Measurements from ENCODE around the gene FMOD. TPM values are rescaled to one million over a fixed set of nuclear protein-coding genes. Genes with fewer than 3 reads are reported as not detected.

FMOD gene
- polyA plus RNA-seq = 1 to 10 TPM; 1.7 to 4.4 TPM

DNA sequence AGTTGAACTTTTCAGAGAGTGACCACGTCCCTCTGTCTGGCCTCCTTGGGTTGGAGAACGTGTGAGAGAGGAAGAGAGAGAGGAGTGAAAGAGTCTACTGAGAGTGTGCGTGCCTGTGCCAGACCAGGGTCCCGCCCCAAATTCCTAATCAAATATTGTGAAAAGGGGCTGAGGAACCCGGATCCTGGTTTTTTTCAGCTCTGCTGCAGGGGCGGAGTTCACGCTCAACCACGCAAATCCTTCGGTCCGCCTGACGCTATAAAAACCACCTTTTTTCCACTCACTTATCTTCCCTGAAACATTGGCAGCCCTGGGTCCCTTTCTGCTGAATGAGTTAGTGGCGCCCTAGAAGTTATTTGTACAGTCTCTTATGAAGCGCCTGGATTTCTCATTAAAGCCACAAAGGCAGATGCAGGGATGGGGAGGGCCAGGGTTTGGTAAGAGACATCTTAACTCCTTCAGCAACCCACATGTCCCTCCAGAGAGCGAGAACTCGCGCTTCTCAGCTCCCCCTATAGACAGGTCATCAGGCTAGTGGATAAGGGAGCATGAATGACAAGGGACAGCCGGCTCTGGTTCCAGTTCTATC lies at the start of gene FMOD:
Gene FMOD (minus strand): TSS at position 86 of the 589 bp plus-strand sequence. CDS start 2,852 bp downstream, outside the sequence.
- Histone ChIP-seq H3K27me3 (ENCODE audit: control insufficient read depth in 1 of 2, insufficient read depth in 2 of 2, low read length in 2 of 2) (no peaks in the 10 kb centered on the region), H3K36me3 (ENCODE audit: control insufficient read depth in 2 of 2, insufficient read depth in 2 of 2, low read length in 1 of 2) (no peaks in the 10 kb centered on the region), H3K27ac (ENCODE audit: low read depth in 2 of 2, low read length in 1 of 2) (peak within 1 kb of the TSS; percentile 16 to 55), H3K9me3 (ENCODE audit: control insufficient read depth in 2 of 2, insufficient read depth in 1 of 2, low read depth in 1 of 2, low read length in 1 of 2) (peaks cover 0 to 3% of the 10 kb centered on the region in 2 donors), H3K4me1 (ENCODE audit: control insufficient read depth in 2 of 2, insufficient read depth in 2 of 2, low read length in 1 of 2) (no peaks in the 10 kb centered on the region), H3K4me3 (ENCODE audit: low read depth in 1 of 2, low read length in 2 of 2) (no peak within 1 kb of the TSS)
- WGBS, 2 donors = 10 to 12% methylated on average over 17 of the region's 17 CpGs

DNA sequence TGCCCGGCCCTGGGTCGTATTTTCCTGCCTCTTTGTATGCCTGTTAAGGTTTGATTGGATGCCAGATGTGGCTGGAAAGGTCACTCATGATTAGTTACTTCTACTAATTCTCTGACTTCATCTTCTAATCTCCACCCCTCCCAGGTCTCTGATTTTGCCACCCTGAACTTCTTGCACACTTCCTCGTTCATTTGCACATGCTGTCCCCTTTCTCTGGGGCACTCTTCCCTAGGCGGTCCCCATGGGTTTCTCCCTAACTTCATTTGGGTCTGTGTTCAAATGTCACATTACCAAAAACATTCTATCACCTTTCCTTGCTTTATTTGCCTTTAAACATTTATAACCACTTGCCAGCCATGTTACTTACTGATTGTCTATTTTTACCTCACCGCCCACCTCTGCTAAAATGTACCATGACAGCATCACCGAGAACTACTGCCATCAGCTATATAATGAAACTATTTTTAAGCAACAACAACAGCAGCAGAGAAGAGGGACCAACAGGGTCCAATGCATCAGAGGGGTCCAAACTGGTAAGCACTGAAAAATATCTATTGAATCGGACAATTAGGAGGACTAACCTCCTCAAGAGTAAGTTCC lies 45.8 kb upstream of the FMOD start:
- H3K36me3 ChIP-seq (ENCODE audit: control insufficient read depth in 2 of 2, insufficient read depth in 2 of 2, low read length in 1 of 2) = no peaks in the 10 kb centered on the region
- 74 to 80% methylated on average over 7 of the region's 7 CpGs for WGBS, 2 donors

GRCh38 chr1:203395751-203396150 lies 44.8 kb upstream of the FMOD start:
- Histone ChIP-seq H3K27me3 (ENCODE audit: control insufficient read depth in 1 of 2, insufficient read depth in 2 of 2, low read length in 2 of 2) (peaks cover 0 to 2% of the 10 kb centered on the region in 2 donors), H3K4me1 (ENCODE audit: control insufficient read depth in 2 of 2, insufficient read depth in 2 of 2, low read length in 1 of 2) (no peaks in the 10 kb centered on the region), H3K4me3 (ENCODE audit: low read depth in 1 of 2, low read length in 2 of 2) (no peak overlapping the region), H3K9me3 (ENCODE audit: control insufficient read depth in 2 of 2, insufficient read depth in 1 of 2, low read depth in 1 of 2, low read length in 1 of 2) (no peaks in the 10 kb centered on the region), H3K27ac (ENCODE audit: low read depth in 2 of 2, low read length in 1 of 2) (no peak overlapping the region), H3K36me3 (ENCODE audit: control insufficient read depth in 2 of 2, insufficient read depth in 2 of 2, low read length in 1 of 2) (no peaks in the 10 kb centered on the region)
- WGBS, 2 donors = 54 to 55% methylated on average over 6 of the region's 6 CpGs

More for the DNA sequence above, 45.8 kb upstream of the FMOD start:
- H3K9me3 ChIP-seq (ENCODE audit: control insufficient read depth in 2 of 2, insufficient read depth in 1 of 2, low read depth in 1 of 2, low read length in 1 of 2) = no peaks in the 10 kb centered on the region
- H3K4me1 ChIP-seq (ENCODE audit: control insufficient read depth in 2 of 2, insufficient read depth in 2 of 2, low read length in 1 of 2) = no peaks in the 10 kb centered on the region
- H3K27me3 ChIP-seq (ENCODE audit: control insufficient read depth in 1 of 2, insufficient read depth in 2 of 2, low read length in 2 of 2) = peaks cover 0 to 2% of the 10 kb centered on the region in 2 donors
- H3K27ac ChIP-seq (ENCODE audit: low read depth in 2 of 2, low read length in 1 of 2) = no peak overlapping the region
- no peak overlapping the region for H3K4me3 ChIP-seq (ENCODE audit: low read depth in 1 of 2, low read length in 2 of 2)

- 76 to 78% methylated on average over 2 of the region's 2 CpGs for WGBS, 2 donors
- Histone ChIP-seq H3K27me3 (ENCODE audit: control insufficient read depth in 1 of 2, insufficient read depth in 2 of 2, low read length in 2 of 2) (peaks cover 0 to 4% of the 10 kb centered on the region in 2 donors), H3K27ac (ENCODE audit: low read depth in 2 of 2, low read length in 1 of 2) (no peak overlapping the region), H3K36me3 (ENCODE audit: control insufficient read depth in 2 of 2, insufficient read depth in 2 of 2, low read length in 1 of 2) (no peaks in the 10 kb centered on the region), H3K4me1 (ENCODE audit: control insufficient read depth in 2 of 2, insufficient read depth in 2 of 2, low read length in 1 of 2) (no peaks in the 10 kb centered on the region), H3K9me3 (ENCODE audit: control insufficient read depth in 2 of 2, insufficient read depth in 1 of 2, low read depth in 1 of 2, low read length in 1 of 2) (no peaks in the 10 kb centered on the region), H3K4me3 (ENCODE audit: low read depth in 1 of 2, low read length in 2 of 2) (no peak overlapping the region)
These were observed 39.4 kb upstream of the FMOD start for GRCh38 chr1:203390298-203390697.

GRCh38 chr1:203388683-203389082 lies 37.8 kb upstream of the FMOD start:
- Histone ChIP-seq H3K27ac (ENCODE audit: low read depth in 2 of 2, low read length in 1 of 2) (no peak overlapping the region), H3K27me3 (ENCODE audit: control insufficient read depth in 1 of 2, insufficient read depth in 2 of 2, low read length in 2 of 2) (peaks cover 0 to 2% of the 10 kb centered on the region in 2 donors), H3K4me1 (ENCODE audit: control insufficient read depth in 2 of 2, insufficient read depth in 2 of 2, low read length in 1 of 2) (no peaks in the 10 kb centered on the region), H3K9me3 (ENCODE audit: control insufficient read depth in 2 of 2, insufficient read depth in 1 of 2, low read depth in 1 of 2, low read length in 1 of 2) (no peaks in the 10 kb centered on the region), H3K36me3 (ENCODE audit: control insufficient read depth in 2 of 2, insufficient read depth in 2 of 2, low read length in 1 of 2) (no peaks in the 10 kb centered on the region), H3K4me3 (ENCODE audit: low read depth in 1 of 2, low read length in 2 of 2) (no peak overlapping the region)
- WGBS, 2 donors = 75 to 82% methylated on average over 3 of the region's 3 CpGs

GRCh38 chr1:203382026-203382425 lies 31.1 kb upstream of the FMOD start:
- H3K36me3 ChIP-seq (ENCODE audit: control insufficient read depth in 2 of 2, insufficient read depth in 2 of 2, low read length in 1 of 2) = no peaks in the 10 kb centered on the region
- H3K27ac ChIP-seq (ENCODE audit: low read depth in 2 of 2, low read length in 1 of 2) = no peak overlapping the region
- H3K4me1 ChIP-seq (ENCODE audit: control insufficient read depth in 2 of 2, insufficient read depth in 2 of 2, low read length in 1 of 2) = peaks cover 0 to 2% of the 10 kb centered on the region in 2 donors
- no peaks in the 10 kb centered on the region for H3K27me3 ChIP-seq (ENCODE audit: control insufficient read depth in 1 of 2, insufficient read depth in 2 of 2, low read length in 2 of 2)
- H3K9me3 ChIP-seq (ENCODE audit: control insufficient read depth in 2 of 2, insufficient read depth in 1 of 2, low read depth in 1 of 2, low read length in 1 of 2) = no peaks in the 10 kb centered on the region
- WGBS, 2 donors = 53 to 79% methylated on average over 1 of the region's 1 CpG
- H3K4me3 ChIP-seq (ENCODE audit: low read depth in 1 of 2, low read length in 2 of 2) = no peak overlapping the region

DNA sequence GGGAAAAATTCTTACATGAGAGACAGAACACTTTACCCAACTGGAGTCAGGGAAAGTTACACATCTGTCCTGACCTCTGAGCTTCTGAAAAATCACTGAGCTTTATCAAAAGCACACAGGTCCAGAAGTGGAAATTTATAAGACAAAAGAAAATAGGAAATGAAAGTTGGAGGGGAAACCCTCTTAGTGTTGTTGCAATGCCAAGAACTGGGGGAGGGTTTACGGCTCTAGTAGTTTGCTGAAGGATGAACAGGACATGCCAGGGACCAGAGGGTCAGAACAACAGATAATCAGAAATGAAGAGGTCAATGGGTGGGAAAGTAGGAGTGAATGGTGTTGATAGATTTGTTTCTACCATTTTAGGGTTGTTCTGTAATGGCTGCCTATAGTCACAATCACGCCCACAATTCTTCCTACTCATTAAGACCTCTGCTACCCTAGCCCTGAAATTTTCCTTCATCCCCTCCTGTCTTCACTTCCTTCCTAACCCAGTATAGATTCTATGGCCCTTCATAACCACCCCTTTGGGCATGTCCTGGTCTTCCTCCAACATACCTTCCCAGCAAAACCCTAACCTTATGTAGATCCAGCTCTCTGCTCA lies 30.3 kb upstream of the FMOD start:
- Histone ChIP-seq H3K9me3 (ENCODE audit: control insufficient read depth in 2 of 2, insufficient read depth in 1 of 2, low read depth in 1 of 2, low read length in 1 of 2) (no peaks in the 10 kb centered on the region), H3K36me3 (ENCODE audit: control insufficient read depth in 2 of 2, insufficient read depth in 2 of 2, low read length in 1 of 2) (no peaks in the 10 kb centered on the region), H3K4me1 (ENCODE audit: control insufficient read depth in 2 of 2, insufficient read depth in 2 of 2, low read length in 1 of 2) (peaks cover 0 to 2% of the 10 kb centered on the region in 2 donors), H3K27me3 (ENCODE audit: control insufficient read depth in 1 of 2, insufficient read depth in 2 of 2, low read length in 2 of 2) (no peaks in the 10 kb centered on the region), H3K4me3 (ENCODE audit: low read depth in 1 of 2, low read length in 2 of 2) (no peak overlapping the region), H3K27ac (ENCODE audit: low read depth in 2 of 2, low read length in 1 of 2) (no peak overlapping the region)
- 62 to 66% methylated on average over 2 of the region's 2 CpGs for WGBS, 2 donors

DNA sequence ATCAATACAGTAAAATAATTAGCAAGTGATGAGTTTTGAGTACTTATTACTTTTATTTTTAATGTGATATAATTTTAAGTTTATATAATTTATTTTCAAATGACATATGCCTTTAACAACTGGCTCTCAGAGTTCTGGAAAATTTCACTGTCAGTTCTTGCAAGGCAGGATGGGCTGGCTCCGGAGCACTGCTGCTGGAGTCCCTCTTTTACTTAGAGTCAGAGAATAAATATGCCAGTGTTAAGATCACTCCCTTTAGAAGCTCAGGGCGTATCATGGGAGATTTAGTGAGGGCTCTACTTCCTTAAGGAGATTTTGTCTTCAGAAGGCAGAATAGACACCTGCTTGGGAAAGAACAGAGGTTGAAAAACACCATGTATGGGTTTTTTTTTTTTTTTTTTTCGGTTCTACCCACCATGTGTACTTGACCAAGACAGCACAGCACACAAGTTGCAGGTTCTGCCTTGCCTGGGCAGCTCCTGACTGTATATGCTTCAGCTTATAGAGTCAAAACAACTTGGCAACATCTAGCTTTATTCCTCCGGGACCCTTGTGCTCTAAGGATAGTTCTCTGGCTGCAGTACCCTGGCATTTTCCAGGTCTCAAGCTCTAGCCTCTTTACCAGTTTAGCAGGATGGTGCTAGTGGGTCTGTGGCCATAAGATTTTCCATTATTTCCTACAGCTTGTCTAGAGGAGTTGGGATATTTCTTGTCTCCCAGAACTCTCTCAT lies 29.7 kb upstream of the FMOD start:
- Histone ChIP-seq H3K4me1 (ENCODE audit: control insufficient read depth in 2 of 2, insufficient read depth in 2 of 2, low read length in 1 of 2) (peaks cover 0 to 2% of the 10 kb centered on the region in 2 donors), H3K9me3 (ENCODE audit: control insufficient read depth in 2 of 2, insufficient read depth in 1 of 2, low read depth in 1 of 2, low read length in 1 of 2) (no peaks in the 10 kb centered on the region), H3K27ac (ENCODE audit: low read depth in 2 of 2, low read length in 1 of 2) (peak overlapping the region in 1 of 2 donors; percentile 15), H3K27me3 (ENCODE audit: control insufficient read depth in 1 of 2, insufficient read depth in 2 of 2, low read length in 2 of 2) (no peaks in the 10 kb centered on the region), H3K4me3 (ENCODE audit: low read depth in 1 of 2, low read length in 2 of 2) (no peak overlapping the region), H3K36me3 (ENCODE audit: control insufficient read depth in 2 of 2, insufficient read depth in 2 of 2, low read length in 1 of 2) (no peaks in the 10 kb centered on the region)
- 43 to 59% methylated on average over 4 of the region's 4 CpGs for WGBS, 2 donors

GRCh38 chr1:203379825-203380224 lies 28.9 kb upstream of the FMOD start:
- Histone ChIP-seq H3K27ac (ENCODE audit: low read depth in 2 of 2, low read length in 1 of 2) (no peak overlapping the region), H3K36me3 (ENCODE audit: control insufficient read depth in 2 of 2, insufficient read depth in 2 of 2, low read length in 1 of 2) (no peaks in the 10 kb centered on the region), H3K4me1 (ENCODE audit: control insufficient read depth in 2 of 2, insufficient read depth in 2 of 2, low read length in 1 of 2) (peaks cover 0 to 2% of the 10 kb centered on the region in 2 donors), H3K9me3 (ENCODE audit: control insufficient read depth in 2 of 2, insufficient read depth in 1 of 2, low read depth in 1 of 2, low read length in 1 of 2) (no peaks in the 10 kb centered on the region), H3K4me3 (ENCODE audit: low read depth in 1 of 2, low read length in 2 of 2) (no peak overlapping the region), H3K27me3 (ENCODE audit: control insufficient read depth in 1 of 2, insufficient read depth in 2 of 2, low read length in 2 of 2) (no peaks in the 10 kb centered on the region)
- 47 to 64% methylated on average over 1 of the region's 1 CpG for WGBS, 2 donors

Measured in esophagus (tissue), 2 donors.